Muscle layer of duodenum (tissue), 2 donors: ENCODE data around the gene PITPNM3.

ENCODE experiments used
- H3K27ac ChIP-seq: one replicate; pipeline ENCODE4 v1.7.0; 2013; ENCODE audit warnings: mild to moderate bottlenecking, low read length
- H3K27me3 ChIP-seq: one replicate; pipeline ENCODE4 v1.7.0; 2013; ENCODE audit warnings: low read depth, mild to moderate bottlenecking, control low read depth, low read length
- H3K36me3 ChIP-seq, 2 donors: one replicate each; pipeline ENCODE4 v1.7.0; 2013; ENCODE audit warnings: low read length in 2 of 2, control low read depth in 1 of 2, mild to moderate bottlenecking in 1 of 2; ENCODE audit not compliant: insufficient read depth in 2 of 2, control insufficient read depth in 1 of 2
- H3K4me1 ChIP-seq, 2 donors: one replicate each; pipeline ENCODE4 v1.7.0; 2013; ENCODE audit warnings: low read length in 2 of 2, mild to moderate bottlenecking in 2 of 2, control low read depth in 1 of 2, moderate library complexity in 1 of 2; ENCODE audit not compliant: insufficient read depth in 2 of 2, control insufficient read depth in 1 of 2
- H3K4me3 ChIP-seq, 2 donors: one replicate each; pipeline ENCODE4 v1.7.0; 2013; ENCODE audit warnings: low read length in 2 of 2, low read depth in 1 of 2, mild to moderate bottlenecking in 1 of 2
- H3K9me3 ChIP-seq, 2 donors: one replicate each; pipeline ENCODE4 v1.7.0; 2013; ENCODE audit warnings: low read length in 2 of 2, control low read depth in 1 of 2, mild to moderate bottlenecking in 1 of 2; ENCODE audit not compliant: control insufficient read depth in 1 of 2
- donor health status: healthy.

PITPNM3 gene

DNA sequence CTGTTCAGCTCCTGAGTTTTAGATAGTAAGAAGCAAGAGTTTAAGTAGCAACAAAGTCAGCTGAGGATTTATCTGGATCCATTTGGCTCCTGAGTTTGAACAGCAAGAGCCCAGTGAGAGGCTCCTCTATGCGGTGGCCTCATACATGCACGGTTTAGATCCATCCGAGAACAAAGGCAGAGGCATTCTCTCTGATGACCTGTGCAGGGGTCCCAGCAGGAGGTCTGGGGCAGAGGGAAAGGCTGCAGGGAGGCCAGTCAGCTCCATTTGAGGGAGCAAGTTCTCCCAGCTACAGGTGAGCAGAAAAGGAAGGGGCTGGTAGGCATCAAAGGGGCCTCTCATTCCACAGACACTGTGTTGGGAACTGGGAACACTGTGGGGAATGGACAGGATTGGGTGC is 16.5 kb downstream of the PITPNM3 start:
- Histone ChIP-seq H3K9me3 (peaks cover 0 to 9% of the 10 kb centered on the region in 2 donors), H3K4me1 (peaks cover 0 to 10% of the 10 kb centered on the region in 2 donors), H3K27me3 (no peaks in the 10 kb centered on the region), H3K4me3 (no peak overlapping the region), H3K36me3 (peaks cover 0 to 5% of the 10 kb centered on the region in 2 donors), H3K27ac (no peak overlapping the region)

DNA sequence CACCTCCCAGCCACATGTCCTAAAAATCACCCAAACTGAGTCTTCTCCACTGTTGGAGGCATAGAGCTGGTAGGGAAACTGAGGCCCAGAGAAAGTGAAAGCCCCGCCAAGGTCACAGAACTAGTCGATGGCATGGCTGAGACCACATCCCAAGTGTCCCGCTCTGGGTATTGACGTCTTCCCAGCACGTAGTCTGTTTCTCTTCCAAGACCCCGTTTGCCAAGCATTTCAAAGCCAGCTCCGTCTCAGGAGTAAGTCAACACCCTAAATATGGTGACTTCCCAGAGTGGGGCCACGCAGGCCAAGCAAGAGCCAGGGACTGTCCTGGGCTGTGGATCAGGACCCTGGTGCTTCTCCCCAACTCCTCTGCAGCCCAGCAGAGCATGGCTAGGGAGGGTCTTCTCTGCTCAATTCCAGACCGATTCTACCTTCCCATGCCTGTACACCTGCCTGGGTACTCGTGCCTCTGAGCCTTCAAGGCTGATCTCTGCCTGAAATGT is 19.7 kb downstream of the PITPNM3 start:
- Histone ChIP-seq H3K27me3 (no peaks in the 10 kb centered on the region), H3K9me3 (peaks cover 0 to 9% of the 10 kb centered on the region in 2 donors), H3K36me3 (peaks cover 0 to 10% of the 10 kb centered on the region in 2 donors), H3K4me3 (no peak overlapping the region), H3K4me1 (peaks cover 0 to 10% of the 10 kb centered on the region in 2 donors), H3K27ac (no peak overlapping the region)

- Histone ChIP-seq H3K36me3 (peaks cover 0 to 10% of the 10 kb centered on the region in 2 donors), H3K9me3 (peaks cover 0 to 9% of the 10 kb centered on the region in 2 donors), H3K4me3 (no peak overlapping the region), H3K27me3 (no peaks in the 10 kb centered on the region), H3K27ac (no peak overlapping the region), H3K4me1 (peaks cover 0 to 10% of the 10 kb centered on the region in 2 donors)
Observed at GRCh38 chr17:6536053-6536452, 20.3 kb downstream of the PITPNM3 start.

- H3K9me3 ChIP-seq, result peaks cover 0 to 9% of the 10 kb centered on the region in 2 donors
- H3K4me1 ChIP-seq, result peaks cover 0 to 10% of the 10 kb centered on the region in 2 donors
- H3K36me3 ChIP-seq, result peaks cover 0 to 10% of the 10 kb centered on the region in 2 donors
- no peak overlapping the region for H3K4me3 ChIP-seq
- no peaks in the 10 kb centered on the region for H3K27me3 ChIP-seq
- H3K27ac ChIP-seq, result no peak overlapping the region
Observed at GRCh38 chr17:6534846-6535514, 21.4 kb downstream of the PITPNM3 start.

GRCh38 chr17:6532441-6532885 is 23.9 kb downstream of the PITPNM3 start:
- H3K4me1 ChIP-seq, result peaks cover 0 to 10% of the 10 kb centered on the region in 2 donors
- H3K36me3 ChIP-seq, result peaks cover 0 to 5% of the 10 kb centered on the region in 2 donors
- H3K9me3 ChIP-seq, result no peaks in the 10 kb centered on the region
- H3K27ac ChIP-seq, result no peak overlapping the region
- H3K27me3 ChIP-seq, result no peaks in the 10 kb centered on the region
- H3K4me3 ChIP-seq, result no peak overlapping the region

- Histone ChIP-seq H3K27me3 (no peaks in the 10 kb centered on the region), H3K36me3 (peaks cover 0 to 5% of the 10 kb centered on the region in 2 donors), H3K4me1 (peaks cover 0 to 6% of the 10 kb centered on the region in 2 donors), H3K9me3 (no peaks in the 10 kb centered on the region), H3K27ac (no peak overlapping the region), H3K4me3 (no peak overlapping the region)
Observed at GRCh38 chr17:6531575-6531974, 24.8 kb downstream of the PITPNM3 start.

DNA sequence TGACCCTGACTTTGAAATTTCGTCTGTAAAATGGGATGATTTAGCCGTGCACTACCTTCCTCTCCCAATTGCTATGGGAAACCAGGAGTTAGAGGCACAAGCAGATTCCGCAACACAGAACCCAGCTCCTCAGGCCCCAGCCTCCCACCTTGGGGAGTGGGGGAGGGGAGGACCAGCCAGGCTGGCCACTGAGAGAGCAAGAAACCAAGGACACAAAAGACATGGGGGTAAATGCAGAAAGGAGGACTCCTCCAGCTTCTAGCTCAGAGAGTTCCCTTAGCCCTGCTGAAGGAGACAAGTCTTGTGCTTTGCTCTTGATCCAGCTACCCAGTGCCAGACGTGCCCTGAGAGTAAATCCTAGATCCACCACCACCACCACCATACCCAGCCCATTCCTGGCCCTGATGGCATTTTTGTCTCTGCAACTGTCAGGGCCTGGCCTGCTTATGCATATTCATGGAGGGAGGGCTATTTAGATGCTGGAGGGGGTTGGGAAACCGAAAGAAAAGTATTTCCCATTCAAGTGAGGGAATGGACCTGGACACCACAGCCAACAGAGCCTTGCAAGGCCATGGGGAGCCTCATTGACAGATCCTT is 25.9 kb downstream of the PITPNM3 start:
- H3K27ac ChIP-seq, result no peak overlapping the region

DNA sequence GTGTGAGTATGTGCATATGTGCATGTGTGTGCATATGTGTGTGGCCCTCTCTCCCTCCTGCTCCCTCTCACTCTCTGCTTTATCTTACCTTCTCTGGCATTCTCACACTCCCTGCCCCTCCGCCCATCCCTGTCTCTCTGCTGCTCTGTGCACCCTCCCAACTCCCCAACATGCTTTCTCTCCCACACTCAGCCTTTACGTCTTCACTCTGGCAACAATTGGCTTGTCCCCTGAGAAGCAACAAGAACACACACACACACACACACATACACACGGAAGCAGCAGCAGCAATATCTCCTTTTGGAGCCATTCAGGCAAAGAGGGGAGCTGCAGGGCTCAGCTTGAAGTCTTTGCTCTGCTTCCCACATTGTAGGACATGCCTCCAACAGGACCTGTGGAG is 27.8 kb downstream of the PITPNM3 start:
- Histone ChIP-seq H3K4me1 (no peaks in the 10 kb centered on the region), H3K4me3 (no peak overlapping the region)

More for the DNA sequence above, 25.9 kb downstream of the PITPNM3 start:
- Histone ChIP-seq H3K4me3 (no peak overlapping the region), H3K4me1 (no peaks in the 10 kb centered on the region), H3K9me3 (no peaks in the 10 kb centered on the region), H3K36me3 (peaks cover 0 to 5% of the 10 kb centered on the region in 2 donors), H3K27me3 (no peaks in the 10 kb centered on the region)

DNA sequence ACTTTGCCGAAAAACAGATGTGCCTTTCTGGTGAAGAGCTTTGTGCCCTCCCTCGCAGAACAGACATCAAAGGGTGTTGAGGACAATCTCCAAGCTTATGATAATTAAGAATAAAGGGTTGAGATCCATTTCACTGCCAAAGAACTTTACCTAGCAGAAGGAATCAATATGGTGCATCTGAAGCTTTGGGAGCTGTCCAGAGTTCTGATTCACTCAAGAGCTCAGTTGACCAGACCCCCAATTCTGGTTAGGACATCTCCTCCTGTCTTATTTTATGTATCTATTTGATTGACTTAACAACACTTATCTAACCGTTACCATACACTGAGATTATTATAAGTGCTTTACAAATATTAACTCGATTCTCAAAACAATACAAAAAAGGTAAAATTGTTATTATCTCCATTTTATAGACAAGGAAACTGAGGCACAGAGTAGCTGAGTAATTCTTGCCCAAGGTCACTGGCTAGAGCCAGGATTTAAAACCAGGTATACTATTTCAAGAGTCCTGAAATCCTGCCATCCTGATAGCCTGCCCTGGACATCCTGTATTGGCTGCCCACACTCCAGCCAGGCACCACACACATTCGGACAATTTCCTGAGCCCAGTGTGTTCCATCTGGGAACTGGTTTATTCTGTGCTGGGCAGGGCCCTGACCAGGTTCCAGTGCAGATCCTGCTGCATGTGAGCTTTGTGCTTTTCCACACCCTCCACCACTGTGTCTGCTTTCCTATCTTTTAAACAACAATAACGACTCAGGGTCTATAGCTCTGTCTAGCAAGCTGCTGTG is 29.8 kb downstream of the PITPNM3 start:
- no peaks in the 10 kb centered on the region for H3K9me3 ChIP-seq
- H3K27me3 ChIP-seq, result no peaks in the 10 kb centered on the region
- no peak overlapping the region for H3K27ac ChIP-seq
- no peak overlapping the region for H3K4me3 ChIP-seq
- H3K36me3 ChIP-seq, result no peaks in the 10 kb centered on the region
- H3K4me1 ChIP-seq, result no peaks in the 10 kb centered on the region

More for the DNA sequence above, 27.8 kb downstream of the PITPNM3 start:
- Histone ChIP-seq H3K36me3 (no peaks in the 10 kb centered on the region), H3K9me3 (no peaks in the 10 kb centered on the region), H3K27ac (no peak overlapping the region), H3K27me3 (no peaks in the 10 kb centered on the region)

GRCh38 chr17:6525731-6526130 is 30.6 kb downstream of the PITPNM3 start:
- H3K36me3 ChIP-seq, result no peaks in the 10 kb centered on the region
- no peak overlapping the region for H3K4me3 ChIP-seq
- H3K9me3 ChIP-seq, result no peaks in the 10 kb centered on the region
- H3K4me1 ChIP-seq, result no peaks in the 10 kb centered on the region
- no peak overlapping the region for H3K27ac ChIP-seq
- no peaks in the 10 kb centered on the region for H3K27me3 ChIP-seq

DNA sequence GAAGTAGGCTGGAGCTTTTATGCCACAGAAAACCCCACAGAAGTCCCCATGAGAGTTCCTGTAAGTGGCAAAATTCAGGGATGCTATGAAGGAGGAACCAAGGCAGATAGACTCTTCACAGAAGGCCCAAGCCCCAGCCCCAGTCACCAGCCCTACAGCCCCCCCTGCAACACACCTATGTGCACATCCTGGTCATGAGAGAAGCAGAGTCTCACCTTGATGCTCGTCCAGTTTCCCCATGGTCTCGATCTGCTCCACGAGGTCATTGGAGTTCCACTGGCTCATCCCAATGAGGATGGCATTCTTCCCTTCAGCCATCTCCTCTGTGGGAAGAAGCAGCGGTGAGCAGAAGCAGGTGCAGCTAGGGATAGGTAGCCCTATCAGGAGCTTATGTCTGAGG is 31.2 kb downstream of the PITPNM3 start:
- Histone ChIP-seq H3K27me3 (no peaks in the 10 kb centered on the region), H3K9me3 (no peaks in the 10 kb centered on the region), H3K36me3 (no peaks in the 10 kb centered on the region), H3K4me3 (no peak overlapping the region), H3K27ac (no peak overlapping the region), H3K4me1 (no peaks in the 10 kb centered on the region)
